Pons (tissue), 1 donor: ENCODE measurements around the gene PARVA.

Experiments used
- DNase-seq: peaks from one replicate; pipeline ENCODE4 v3.0.0-alpha.2; 2016; ENCODE audit warnings: low spot score

The PARVA gene

DNA sequence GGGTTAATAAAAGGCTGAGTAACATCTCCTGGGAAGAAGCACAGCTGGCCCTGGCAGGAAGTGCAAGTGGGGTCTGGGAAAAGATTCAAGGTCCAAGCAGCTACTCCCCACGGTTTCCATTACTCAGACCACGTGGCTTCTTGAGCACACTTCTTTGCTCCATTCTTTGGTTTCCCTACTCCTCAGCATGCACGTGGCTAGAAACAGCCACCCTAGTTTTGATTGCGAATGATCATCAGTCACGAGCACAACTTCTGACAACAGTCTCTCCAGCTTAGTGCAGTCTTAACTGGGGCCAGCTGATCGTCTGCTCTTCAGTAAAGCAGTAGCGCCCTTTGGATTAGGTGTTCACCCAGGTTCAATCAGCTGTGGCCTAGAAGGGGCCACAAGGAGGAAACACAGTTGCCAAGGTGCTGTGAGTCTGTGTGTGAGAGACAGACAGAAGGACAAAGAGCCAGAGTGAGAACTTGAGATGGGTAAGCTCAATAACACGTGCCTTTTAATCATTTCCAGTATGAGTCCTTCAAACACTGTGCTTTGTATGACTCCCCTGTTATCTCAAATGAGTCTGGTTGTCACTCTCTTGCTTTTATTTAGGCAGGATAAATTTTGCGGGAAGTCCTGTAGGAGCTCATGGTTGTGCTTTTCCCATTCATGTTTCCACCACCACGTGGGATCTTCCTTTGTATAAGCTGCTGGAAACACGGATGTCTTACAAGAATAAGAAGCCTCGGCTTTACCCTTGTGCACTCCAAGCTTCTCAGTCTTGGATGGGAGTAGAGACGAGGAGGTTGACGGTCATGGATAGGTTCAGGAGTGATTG, 901 bp upstream of the PARVA start:
- no peak for DNase-seq

DNA sequence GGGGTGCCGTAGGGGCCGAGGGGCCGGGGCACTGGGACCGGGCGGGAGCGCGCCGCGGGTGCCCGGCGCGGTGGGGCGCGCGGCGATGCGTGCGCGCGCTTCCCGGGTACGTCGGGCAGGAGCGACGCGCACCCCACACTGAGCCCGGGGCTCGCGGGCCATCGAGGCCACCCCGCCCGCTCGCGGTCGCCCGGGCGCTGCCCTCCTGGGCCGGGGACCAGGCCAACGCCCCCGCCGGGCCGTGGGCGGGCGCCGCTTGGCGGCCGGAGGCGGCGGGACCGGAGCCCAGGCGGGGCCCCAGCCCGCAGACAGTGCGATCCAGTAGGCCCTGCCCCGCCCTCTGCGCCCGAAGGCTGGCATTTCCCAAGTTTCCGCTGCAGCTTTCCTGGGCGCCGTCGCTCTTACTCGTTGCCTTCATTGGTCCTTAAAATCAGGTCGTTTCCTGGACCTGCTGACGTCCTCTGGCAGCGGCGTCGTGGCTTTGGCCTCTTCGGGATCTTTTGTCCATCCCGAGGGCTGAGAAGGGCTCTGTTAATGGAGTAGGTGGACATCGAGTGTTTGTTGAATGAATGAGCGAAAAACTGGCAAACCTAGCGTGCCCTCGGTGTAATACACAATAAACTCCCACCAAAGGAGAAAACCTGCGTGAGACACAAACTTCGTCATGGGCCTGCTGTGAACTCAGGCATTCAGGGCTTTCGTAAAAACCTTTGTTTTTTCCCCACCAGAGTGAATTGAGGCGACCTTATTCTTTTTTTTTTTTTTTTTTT, 638 bp downstream of the PARVA start:
- no peak for DNase-seq

DNA sequence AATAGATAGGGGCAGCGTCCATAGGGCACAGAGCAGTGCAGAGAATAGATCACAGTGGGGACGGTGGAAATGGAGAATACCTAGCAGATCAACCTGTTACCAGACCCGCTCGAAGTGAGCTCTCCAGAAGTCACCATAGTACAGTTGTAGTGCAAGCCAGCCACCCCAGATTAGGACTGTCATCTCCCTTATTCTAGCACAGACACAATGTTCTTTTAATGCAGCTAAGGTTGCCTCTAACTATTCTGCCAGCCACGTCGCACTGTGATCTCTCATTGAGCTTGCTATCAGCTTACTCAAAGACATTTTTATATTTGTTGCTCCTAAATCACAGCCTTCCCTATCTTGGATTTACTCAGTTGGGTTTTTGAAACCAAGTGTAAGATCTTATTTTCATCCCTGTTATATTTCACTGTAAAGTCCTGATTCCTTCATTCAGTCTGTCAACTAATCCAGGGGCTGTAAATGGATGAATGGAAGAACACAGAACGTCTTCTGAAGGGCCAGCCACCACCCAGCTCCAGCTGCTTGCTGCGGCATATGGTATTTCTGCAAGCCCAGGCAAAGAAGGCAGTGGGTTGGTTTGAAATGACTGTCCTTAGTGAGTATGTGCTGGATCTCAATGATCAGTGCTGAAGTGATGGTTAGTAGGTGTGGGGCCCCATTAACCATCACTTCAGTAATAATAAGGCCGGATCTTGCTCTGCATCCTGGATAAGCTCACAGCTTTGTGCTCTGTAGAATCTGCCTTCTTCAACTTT, 3.4 kb downstream of the PARVA start:
- DNase-seq = no peak

DNA sequence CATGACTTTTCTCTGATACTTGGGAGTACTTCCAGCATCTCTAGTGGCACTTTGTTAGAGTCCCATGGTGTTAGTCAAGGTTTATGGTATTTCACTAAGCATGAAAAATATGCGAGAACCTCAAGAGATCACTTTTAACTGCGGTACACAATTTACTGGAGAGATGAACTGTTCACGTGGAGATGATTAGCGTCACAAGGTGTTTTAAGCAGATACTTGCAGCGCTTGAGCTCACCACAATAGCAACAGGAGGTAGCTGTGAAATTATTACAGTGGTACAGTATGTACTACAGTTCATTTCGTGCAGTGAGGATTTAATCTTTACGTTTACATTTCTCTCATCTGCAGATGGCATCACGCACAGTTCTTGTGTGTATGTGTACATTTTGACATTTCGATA, 4.5 kb downstream of the PARVA start:
- DNase-seq = no peak

DNA sequence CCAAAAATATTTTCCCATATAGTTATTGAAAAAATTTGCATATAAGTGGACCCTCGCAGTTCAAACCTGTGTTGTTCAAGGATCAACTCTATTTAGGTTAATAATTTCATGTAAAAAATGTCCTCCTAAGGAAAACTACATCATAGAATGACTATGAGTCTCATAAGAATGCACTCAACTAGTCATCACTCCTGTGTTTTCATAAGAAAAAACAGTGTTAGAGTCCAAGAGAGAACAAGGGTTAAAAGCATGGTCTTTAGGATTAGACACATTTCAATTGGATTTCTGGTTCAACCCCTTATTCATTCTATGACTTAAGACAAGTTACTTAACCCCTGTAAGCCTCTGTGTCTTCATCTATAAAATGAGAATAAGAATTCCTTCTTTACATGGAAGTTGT, 5.1 kb downstream of the PARVA start:
- no peak for DNase-seq

DNA sequence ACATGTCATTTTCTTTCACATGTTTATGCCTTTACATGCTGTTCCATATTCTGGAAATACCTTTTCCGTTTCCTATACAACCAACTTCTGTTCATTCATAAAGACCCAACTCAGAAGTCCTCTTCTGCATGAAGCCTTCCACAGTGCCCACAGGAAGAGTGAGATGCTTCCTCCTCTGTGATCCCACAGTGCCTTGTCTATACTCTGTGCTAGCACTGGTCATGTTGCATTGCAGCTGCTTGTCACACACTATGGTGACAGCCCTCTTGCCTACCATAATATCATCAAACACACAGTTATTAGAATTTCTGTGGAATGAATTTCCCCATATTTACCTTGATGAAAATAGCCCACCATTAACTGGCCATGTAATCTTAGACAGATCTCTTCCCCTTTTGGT, 8.9 kb downstream of the PARVA start:
- DNase-seq = no peak

DNA sequence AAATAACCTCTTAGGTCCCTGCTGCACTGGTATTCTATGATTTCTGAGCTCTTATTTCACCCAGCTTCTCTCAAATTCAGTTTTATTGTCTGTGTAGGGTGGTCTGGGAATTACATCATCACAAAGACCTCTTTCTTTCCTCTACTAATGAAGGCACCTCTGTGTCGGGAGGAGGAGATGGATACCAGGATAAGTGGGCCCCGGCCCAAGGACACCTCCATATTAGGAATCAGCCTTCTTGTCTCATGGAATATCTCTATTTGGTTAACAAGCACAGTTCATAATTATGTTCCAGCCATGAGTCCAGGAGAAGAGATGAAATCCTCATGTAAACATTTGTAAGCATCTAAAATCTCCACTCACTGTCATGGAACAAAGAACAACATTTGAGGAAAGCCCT, 9.4 kb downstream of the PARVA start:
- DNase-seq = no peak

DNA sequence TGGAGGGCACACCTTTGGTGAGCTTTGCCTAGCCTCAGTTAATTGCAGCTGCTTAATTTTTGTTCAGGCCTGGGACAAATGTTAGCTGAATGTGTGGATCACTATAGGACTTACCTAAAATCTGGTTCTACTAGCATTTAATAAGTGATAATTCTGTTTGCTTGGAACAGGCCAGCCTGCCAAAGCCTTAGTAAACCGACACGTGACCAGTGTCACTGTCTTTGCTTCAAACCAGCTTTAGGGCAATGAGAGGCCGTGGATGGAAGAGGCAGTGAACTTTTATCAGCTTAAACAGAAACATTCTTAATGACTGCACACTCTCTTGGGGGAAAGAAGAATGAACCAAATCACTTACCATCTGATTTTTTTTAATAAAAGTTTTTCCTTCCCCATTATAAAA, 10.8 kb downstream of the PARVA start:
- no peak for DNase-seq

DNA sequence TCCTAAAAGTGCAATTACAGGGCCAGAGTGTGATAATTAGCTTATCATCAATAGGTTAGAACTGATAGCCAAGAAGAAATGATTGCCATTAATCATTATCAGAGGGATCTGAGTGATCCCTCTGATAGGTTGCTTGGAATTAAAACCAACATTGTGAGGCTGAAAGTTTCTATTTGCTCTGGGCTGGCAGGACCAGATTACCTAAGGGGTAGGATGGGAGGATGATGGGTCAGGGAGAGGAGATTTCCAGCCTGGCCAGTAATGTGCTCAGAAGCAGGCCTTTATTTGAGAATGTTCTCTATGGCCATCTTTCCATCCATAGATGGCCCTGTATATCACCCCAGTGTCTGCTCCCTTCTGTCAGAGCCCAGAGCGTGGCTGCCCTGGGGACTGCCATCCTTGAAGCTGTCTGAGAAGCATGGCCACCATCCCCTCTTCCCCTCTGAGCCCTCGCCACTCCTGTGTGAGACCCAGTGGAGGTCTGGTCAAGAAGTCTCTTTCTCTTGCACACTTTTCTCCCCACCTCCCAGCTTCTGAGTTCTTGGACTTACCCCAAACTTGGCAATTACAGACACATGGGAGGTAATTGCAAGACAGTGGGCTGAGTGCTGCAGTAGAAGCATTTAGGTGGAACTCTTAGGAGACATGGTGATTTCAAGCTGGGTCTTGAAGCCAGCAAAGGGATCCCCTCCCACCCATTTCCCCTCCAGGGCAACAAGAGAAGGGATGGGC, 11.7 kb downstream of the PARVA start:
- no peak for DNase-seq

DNA sequence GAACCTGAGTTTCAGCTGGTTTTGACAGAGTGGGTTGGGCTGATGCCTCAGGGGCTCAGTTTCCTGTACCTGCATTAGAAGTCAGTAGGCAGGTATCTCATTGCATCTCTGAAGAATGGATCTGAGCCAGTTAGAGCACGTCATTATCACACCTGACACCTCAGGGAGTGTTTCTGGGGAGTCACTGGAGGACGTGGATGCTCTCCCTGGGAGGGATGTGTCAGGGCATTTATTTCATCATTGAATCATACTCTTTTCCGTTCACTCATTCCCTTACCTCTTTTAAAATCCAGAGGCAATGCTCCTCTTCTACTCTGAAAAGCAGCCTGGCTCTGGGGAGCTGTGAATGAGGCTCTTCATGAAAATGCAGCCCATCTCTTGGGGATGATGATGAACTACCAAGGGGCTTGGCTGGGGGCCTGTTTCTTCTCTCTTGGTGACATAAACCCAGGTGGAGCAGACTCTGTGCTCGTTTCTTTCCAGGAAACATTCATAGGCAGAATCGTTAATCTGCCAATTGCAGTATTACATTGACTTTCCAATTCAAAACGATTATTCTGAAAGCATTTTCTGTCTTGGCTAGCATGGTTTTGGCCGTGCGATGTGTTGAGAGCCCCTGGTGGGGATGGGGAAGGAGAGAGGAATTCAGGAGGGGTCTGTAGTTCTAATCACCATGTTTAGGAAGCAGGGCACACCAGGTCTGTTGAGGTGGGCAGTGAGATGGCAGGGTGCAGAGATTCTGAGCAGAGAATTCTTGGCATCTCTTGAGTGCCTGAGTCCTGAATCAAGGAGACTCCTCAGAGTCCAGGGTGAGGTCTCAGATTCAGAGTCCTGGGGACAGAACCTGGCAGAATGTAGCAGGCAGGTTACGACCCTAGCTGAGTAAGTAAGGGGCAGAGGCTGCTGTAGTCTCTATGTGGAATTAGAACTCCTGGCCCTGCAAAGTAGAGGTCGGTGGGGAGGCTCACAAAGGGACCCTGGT, 12.6 kb downstream of the PARVA start:
- DNase-seq = no peak

DNA sequence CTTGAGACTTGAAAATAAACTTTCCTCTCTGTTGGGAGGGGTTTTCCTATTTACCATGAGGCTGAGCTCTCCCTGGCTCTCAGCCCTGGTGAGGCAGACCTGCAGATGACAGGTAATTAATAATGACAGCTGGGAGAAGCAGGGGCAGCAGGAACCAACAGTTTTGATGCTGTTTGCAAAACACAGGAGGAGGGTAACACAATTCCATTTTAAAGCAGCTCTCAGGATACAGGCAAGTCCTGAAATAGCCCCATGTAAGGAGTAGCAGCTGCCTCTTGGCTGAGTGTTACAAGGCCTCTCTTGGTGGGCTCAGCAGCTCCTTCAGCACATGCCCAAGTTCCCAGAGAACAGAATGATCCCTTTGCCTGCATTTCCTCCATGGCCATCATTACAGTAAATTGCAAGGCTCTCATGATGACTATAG, 13.3 kb downstream of the PARVA start:
- DNase-seq = no peak

DNA sequence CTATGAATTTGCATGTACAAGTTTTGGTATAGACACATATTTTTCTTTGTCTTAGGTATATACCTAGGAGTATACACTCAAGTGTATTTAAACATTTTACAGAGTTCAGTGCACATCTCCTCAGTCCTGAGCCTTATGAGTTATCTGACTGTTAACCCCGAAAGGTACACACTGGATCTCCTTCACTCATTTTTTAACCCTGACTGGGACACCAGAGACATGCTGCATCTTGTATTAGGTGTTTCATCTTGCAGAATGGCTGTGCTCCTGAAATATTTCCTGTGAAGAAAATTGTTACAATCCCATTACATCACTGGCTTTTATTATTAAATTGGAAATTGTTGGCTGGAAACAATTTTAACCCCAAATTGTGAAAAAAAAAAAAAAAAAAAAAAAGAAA, 15.3 kb downstream of the PARVA start:
- DNase-seq = no peak

DNA sequence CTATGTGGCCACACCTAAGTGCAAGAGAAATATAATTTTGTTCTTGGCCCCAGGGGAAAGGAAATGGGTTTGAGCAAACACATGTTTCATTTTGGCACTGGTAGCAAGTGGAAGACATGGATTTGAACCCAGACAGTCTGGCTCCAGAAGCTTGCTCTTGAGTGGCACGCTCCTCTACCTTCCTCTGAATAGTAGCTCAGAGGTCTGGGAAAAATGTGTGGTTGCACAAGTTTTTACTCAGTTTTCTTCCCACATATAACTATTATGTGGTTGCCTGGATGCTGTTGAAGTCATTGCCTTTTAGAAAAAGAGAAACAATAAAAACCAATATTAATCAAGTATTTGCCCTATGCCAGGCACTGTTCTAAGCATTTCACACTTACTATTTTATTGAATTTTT, 16.3 kb downstream of the PARVA start:
- DNase-seq = no peak

DNA sequence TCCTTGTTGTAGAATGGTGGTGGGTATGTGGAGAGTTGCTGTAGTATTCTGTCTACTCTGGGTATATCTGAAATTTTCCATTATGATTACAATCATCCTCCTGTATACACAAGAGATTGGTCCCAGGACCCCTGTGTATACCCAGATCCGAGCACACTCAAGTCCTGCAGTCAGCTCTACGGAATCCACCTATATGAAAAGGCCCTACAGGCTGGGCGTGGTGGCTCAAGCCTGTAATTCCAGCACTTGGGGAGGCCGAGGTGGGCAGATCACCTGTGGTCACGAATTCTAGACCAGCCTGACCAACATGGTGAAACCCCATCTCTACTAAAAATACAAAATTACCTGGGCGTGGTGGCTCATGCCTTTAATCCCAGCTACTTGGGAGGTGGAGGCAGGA, 17.2 kb downstream of the PARVA start:
- no peak for DNase-seq

DNA sequence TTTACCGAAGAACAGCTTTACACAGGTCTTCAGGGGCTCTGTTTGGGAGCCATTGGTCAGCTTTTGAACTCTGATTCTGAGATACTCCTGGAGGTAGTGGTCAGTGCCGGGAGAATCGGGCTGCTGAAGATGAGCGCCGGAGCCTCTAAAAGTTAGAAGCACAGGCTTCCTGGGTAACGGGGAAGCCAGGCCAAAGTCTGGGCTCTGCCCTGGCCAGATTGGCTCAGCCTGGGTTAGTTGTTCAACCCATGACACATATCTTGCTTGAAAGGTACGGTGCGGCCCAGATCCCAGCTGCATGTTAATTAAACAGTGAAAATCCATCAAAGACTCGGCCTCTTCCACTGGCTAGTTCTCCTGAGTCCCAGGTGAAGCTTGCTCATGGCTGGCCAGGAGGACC, 18.0 kb downstream of the PARVA start:
- no peak for DNase-seq

DNA sequence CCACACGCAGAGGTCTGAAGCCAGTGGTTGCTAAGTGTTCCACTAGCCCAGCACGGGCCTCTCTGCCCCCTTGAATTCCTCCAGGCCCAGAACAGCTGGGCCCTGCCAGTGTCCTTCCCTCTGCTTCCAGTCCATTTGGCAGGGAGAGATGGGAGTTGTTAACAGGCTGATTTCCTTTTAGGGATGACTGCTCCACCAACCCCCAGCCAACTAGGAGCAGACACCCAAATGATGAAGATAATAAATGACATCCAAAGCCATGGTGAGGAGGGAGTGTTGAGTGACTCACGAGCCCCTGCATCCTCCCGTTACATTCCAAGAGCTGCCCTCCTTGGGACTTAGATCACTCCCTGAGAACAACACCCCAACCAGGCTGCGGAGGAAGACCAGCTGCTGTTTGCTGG, 20.6 kb downstream of the PARVA start:
- no peak for DNase-seq

DNA sequence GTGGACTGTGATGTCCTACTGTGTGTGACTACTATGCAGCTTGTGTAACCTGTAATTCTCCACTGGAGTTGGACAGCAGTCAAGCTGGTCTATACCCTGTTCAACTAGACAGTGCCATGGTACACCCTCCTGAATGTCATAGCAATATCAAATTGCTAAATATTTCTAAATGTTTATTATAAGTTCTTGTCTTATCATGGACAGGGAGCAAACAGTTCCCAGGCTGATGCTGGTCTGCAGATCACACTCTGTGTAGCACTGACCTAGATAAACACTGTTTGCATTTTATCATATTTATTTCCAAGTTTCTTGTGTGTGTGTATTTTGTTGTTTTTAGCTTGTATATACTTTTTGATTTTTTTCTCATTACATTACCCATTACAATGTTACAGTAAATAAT, 22.0 kb downstream of the PARVA start:
- no peak for DNase-seq

DNA sequence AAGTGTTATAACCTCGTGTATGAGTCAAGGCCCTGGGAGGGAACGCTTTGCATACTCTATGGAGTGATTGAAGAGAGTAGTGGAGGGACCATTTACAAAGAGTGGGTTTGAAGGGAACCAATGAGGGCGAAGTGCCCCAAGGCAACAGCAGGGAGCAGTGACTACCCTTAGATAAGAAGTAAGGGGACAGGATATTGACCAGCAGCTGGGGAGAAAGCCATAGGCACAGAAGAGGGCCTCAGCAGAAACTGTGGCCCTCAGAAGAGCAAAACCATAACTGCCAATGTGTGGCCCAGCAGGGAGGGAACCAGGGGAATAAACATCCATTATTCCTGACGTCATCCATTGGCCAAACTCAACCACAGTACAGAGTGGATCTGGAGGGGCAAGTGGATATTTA, 24.7 kb downstream of the PARVA start:
- DNase-seq = no peak

DNA sequence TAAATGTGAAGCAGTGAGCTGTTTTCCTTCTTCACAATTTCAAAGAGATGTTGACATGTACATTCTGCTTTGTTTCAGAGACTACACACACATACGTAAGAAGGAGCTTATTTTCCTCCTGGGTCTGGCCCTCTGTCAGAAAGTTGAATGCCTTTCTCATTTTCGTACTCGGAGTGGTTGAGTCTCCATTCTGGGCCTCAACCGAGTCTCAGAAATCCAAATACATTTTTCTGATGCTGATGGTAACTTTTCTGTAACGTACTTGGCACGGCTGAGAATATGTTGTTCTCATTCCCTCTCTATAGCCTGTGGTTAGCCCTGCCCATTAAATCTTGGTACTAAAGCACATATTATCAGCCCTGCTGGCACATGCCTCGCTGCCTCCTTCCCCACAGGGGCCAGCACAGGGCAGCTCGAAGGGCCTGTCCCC, 25.3 kb downstream of the PARVA start:
- no peak for DNase-seq

DNA sequence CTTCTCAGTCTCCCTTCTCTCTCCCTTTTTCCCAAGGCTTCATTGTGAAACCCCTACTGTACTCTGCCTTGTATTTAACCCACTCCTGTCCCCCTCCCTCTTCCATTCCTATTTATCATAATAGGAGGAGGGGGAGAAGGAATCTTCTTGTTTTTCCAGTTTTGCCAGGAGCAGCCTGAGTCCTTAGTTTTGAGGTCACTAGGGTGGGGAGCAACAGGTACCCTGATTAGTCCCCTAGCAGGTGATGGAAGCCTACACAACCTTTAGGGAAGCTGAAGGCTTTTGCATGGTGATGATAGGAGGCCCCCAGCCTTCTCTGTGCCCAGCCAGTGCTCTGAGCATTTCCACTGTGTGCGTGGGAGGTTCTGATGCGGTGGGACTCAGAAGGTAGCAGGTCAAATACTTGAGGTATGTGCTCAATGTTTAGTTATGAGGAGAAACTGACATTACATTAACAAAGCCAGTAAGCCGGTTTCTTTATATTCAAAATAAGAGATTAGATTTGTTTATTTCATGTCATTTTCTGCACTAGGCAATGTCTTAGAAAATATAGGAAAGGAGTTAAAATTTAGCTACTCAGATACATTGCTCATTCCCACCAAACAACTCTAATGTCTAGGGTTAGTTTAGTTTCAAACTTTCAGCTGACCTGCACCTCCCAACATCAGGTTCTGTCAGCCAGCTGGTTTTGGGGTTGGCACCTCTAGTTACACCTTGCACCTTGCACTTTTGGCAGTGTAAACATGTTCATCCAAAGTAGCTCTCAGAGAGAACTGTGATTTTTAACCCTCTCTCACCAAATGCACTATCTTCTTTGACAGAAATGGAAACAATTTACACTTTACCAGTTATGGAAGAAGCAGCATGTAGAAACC, 26.0 kb downstream of the PARVA start:
- no peak for DNase-seq
